ENCODE results near the gene PRKCG. TPM values are rescaled to one million over a fixed set of nuclear protein-coding genes. Genes with fewer than 3 reads are reported as not detected.

PRKCG gene
- total and polyA plus RNA-seq, 9 donors = 0.04 to 0.08 TPM; not detected in 7

DNA sequence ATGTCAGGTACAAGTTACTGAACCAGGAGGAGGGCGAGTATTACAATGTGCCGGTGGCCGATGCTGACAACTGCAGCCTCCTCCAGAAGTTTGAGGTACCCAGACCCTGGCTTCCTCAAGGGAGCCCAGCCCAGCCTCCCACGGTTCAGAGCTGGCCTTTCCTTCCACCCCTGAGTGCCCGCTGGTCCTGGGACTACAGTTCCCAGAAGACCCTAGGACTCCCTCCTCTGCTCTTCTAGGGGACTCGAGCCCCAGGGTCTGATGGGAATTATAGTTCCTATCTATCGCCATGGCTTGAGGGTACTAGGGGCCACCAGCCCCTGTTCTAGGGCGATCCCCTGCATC, 11.0 kb downstream of the PRKCG start:
- H3K27ac ChIP-seq = no peak overlapping the region
- no peak overlapping the region for H3K4me3 ChIP-seq
- no peaks in the 10 kb centered on the region for H3K9me3 ChIP-seq
- no peaks in the 10 kb centered on the region for H3K27me3 ChIP-seq
- TF ChIP-seq, protein P1, sequence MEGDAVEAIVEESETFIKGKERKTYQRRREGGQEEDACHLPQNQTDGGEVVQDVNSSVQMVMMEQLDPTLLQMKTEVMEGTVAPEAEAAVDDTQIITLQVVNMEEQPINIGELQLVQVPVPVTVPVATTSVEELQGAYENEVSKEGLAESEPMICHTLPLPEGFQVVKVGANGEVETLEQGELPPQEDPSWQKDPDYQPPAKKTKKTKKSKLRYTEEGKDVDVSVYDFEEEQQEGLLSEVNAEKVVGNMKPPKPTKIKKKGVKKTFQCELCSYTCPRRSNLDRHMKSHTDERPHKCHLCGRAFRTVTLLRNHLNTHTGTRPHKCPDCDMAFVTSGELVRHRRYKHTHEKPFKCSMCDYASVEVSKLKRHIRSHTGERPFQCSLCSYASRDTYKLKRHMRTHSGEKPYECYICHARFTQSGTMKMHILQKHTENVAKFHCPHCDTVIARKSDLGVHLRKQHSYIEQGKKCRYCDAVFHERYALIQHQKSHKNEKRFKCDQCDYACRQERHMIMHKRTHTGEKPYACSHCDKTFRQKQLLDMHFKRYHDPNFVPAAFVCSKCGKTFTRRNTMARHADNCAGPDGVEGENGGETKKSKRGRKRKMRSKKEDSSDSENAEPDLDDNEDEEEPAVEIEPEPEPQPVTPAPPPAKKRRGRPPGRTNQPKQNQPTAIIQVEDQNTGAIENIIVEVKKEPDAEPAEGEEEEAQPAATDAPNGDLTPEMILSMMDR (IDR thresholded peaks at IDR 0.05) = no peak
- TF ChIP-seq POLR2A (IDR thresholded peaks at IDR 0.05) (no peak), EP300 (IDR thresholded peaks at IDR 0.05) (no peak)
- DNase-seq = no peak
- intact Hi-C loops (cut with DNase I) = no loop called here
- 52 to 55% (median 52%) methylated on average over 8 of the region's 8 CpGs for WGBS, 3 donors
- no peaks in the 10 kb centered on the region for H3K36me3 ChIP-seq
- no peaks in the 10 kb centered on the region for H3K4me1 ChIP-seq (ENCODE audit: insufficient read depth)

- Histone ChIP-seq H3K27me3 (no peaks in the 10 kb centered on the region), H3K9me3 (no peaks in the 10 kb centered on the region), H3K27ac (no peak overlapping the region), H3K4me1 (ENCODE audit: insufficient read depth) (no peaks in the 10 kb centered on the region), H3K36me3 (no peaks in the 10 kb centered on the region), H3K4me3 (no peak overlapping the region)
- 72 to 84% (median 76%) methylated on average over 9 of the region's 9 CpGs for WGBS, 3 donors
- intact Hi-C loops (cut with DNase I) = no loop called here
- TF ChIP-seq POLR2A (IDR thresholded peaks at IDR 0.05) (no peak), EP300 (IDR thresholded peaks at IDR 0.05) (no peak)
- no peak for DNase-seq
These were observed 12.7 kb downstream of the PRKCG start for GRCh38 chr19:53894707-53895106.

DNA sequence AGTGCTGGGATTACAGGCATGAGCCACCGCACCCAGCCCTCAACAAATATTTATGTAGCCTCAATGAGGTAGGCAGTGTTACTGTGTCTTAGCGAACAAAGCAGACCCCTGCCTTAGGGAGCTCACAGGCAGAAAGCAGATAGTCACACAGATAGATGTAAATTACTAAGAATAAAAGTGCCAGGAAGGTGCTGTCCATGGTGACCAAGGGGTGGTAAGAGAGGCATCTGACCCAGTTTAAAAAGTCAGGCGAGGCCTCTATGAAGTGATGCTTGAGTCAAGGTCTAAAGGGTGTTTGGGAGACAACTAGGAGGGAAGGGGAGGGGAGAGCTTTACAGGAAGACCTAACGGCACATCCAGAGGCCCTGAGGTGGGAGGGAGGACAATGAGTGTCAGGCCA, 14.7 kb downstream of the PRKCG start:
- WGBS, 3 donors = 31 to 38% (median 33%) methylated on average over 4 of the region's 4 CpGs
- no peak overlapping the region for H3K4me3 ChIP-seq
- DNase-seq = no peak

GRCh38 chr19:53897459-53897858, 15.5 kb downstream of the PRKCG start:
- 50 to 60% (median 51%) methylated on average over 4 of the region's 4 CpGs for WGBS, 3 donors
- no peaks in the 10 kb centered on the region for H3K36me3 ChIP-seq
- no peaks in the 10 kb centered on the region for H3K27me3 ChIP-seq
- H3K4me1 ChIP-seq (ENCODE audit: insufficient read depth) = no peaks in the 10 kb centered on the region
- no peaks in the 10 kb centered on the region for H3K9me3 ChIP-seq
- DNase-seq = no peak
- no peak overlapping the region for H3K4me3 ChIP-seq
- intact Hi-C loops (cut with DNase I) = loop anchor here in 1 of 4 donors (1.0 kb wide), 1 partner anchor 29 kb away; no protein-coding TSS in a partner anchor
- TF ChIP-seq, protein P1 (IDR thresholded peaks at IDR 0.05) = no peak
- no peak for TF ChIP-seq POLR2A (IDR thresholded peaks at IDR 0.05)
- TF ChIP-seq EP300 (IDR thresholded peaks at IDR 0.05) = no peak
- no peak overlapping the region for H3K27ac ChIP-seq

More for the DNA sequence above, 14.7 kb downstream of the PRKCG start:
- Histone ChIP-seq H3K9me3 (no peaks in the 10 kb centered on the region), H3K27me3 (no peaks in the 10 kb centered on the region), H3K4me1 (ENCODE audit: insufficient read depth) (no peaks in the 10 kb centered on the region), H3K27ac (no peak overlapping the region), H3K36me3 (no peaks in the 10 kb centered on the region)
- intact Hi-C loops (cut with DNase I) = loop anchor here in 1 of 4 donors (1.0 kb wide), 1 partner anchor 30 kb away; no protein-coding TSS in a partner anchor
- TF ChIP-seq, protein P1 (IDR thresholded peaks at IDR 0.05) = no peak
- TF ChIP-seq EP300 (IDR thresholded peaks at IDR 0.05) = no peak
- TF ChIP-seq POLR2A (IDR thresholded peaks at IDR 0.05) = no peak

DNA sequence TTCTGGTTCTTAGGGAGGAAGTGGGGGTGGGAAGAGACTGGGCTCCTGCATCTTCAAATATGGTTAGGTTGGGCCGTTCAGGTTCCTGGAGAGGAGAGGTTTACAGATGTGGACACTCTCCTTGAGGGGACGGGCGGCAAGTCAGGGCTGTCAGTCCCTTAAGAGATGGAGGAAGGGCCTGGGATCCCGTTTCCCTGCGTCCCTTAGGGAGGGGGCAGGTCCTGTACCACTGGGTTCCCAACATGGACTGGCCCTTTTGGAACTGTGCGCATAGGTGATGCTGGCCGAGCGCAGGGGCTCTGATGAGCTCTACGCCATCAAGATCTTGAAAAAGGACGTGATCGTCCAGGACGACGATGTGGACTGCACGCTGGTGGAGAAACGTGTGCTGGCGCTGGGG, 16.2 kb downstream of the PRKCG start:
- TF ChIP-seq EP300 (IDR thresholded peaks at IDR 0.05) (no peak), POLR2A (IDR thresholded peaks at IDR 0.05) (no peak)
- TF ChIP-seq, protein P1 (IDR thresholded peaks at IDR 0.05) = no peak
- WGBS, 3 donors = 3 to 13% (median 5%) methylated on average over 16 of the region's 16 CpGs
- Histone ChIP-seq H3K27me3 (no peaks in the 10 kb centered on the region), H3K4me3 (no peak overlapping the region), H3K9me3 (no peaks in the 10 kb centered on the region), H3K36me3 (no peaks in the 10 kb centered on the region), H3K27ac (no peak overlapping the region), H3K4me1 (ENCODE audit: insufficient read depth) (no peaks in the 10 kb centered on the region)
- intact Hi-C loops (cut with DNase I) = no loop called here
- no peak for DNase-seq
